Neutrophil (primary cell): ENCODE results near the gene GET4.

Experiments
- H3K27ac ChIP-seq: fragments of 200-600 bp; sonication (generic); 2 replicates; pipeline ENCODE4 v1.5.1; 2016; ENCODE audit warnings: mild to moderate bottlenecking, moderate library complexity
- H3K27me3 ChIP-seq: fragments of 200-600 bp; sonication (generic); 2 replicates; pipeline ENCODE4 v1.6.0; 2016; ENCODE audit warnings: mild to moderate bottlenecking
- H3K36me3 ChIP-seq: fragments of 200-600 bp; sonication (generic); 2 replicates; pipeline ENCODE4 v1.5.1; 2017
- H3K4me1 ChIP-seq, 2 experiments: fragments of 200-600 bp in 1 of 2; sonication (generic) in 1 of 2; 1 replicate in 1 of 2; 2 replicates in 1 of 2; pipeline versions ENCODE4 v1.5.1 to v1.6.1; 2013 to 2016; ENCODE audit warnings: low read depth in 1 of 2, low read length in 1 of 2, mild to moderate bottlenecking in 1 of 2, moderate library complexity in 1 of 2; ENCODE audit not compliant: control insufficient read depth in 1 of 2, insufficient read depth in 1 of 2
- H3K4me3 ChIP-seq, 2 experiments: fragments of 200-600 bp in 1 of 2; sonication (generic) in 1 of 2; 1 replicate in 1 of 2; 2 replicates in 1 of 2; pipeline ENCODE4 v1.5.1; 2013 to 2016; ENCODE audit warnings: low read depth in 1 of 2, low read length in 1 of 2, mild to moderate bottlenecking in 1 of 2, moderate library complexity in 1 of 2
- H3K9me3 ChIP-seq: fragments of 200-600 bp; sonication (generic); 2 replicates; pipeline ENCODE4 v1.5.1; 2016
- TF ChIP-seq, protein P1 (sequence below): fragments of 200-600 bp; sonication (generic); IDR thresholded peaks from 2 replicates; pipeline ENCODE4 v1.5.1; 2016; ENCODE audit warnings: antibody characterized with exemption

The GET4 gene

DNA sequence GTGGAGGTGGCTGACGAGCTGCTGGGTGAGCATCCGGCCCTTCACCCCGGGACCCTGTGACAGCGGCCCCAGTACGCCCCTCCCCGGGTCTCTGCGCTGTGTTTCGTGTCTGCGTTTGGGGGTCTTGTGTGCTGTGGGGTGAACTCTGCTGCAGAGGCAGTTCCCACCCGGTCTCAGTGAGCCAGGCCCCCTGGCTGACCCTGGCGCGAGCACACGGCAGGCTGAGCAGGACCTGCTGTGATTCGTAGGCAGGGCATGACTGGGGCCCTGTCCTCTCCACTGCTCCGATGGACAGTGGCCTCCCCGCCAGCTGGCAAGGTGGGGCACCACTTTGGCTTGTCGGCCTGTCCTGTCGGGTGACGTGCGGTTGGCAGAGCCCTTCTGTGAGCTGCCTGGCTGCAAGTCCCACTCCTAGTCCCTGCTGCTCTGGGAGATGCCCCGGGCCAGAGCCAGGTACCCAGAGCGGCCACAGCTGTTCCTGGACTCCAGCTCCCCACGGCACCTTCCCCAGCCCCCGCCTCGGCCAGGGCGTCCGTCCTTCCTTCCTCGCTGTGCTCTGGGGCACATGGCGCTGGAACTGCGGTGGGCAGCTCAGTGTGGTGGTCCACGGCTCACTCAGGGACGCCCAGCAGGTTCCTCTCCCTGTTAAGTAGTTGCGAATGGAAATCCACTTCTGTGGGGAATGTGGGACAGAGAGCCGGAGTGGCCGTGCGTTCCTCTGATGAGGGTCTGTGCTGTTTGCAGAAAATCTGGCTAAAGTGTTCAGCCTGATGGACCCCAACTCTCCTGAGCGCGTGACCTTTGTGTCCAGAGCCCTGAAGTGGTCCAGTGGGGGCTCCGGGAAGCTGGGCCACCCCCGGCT is 10.5 kb downstream of the GET4 start:
- no peaks in the 10 kb centered on the region for H3K9me3 ChIP-seq
- no peaks in the 10 kb centered on the region for H3K4me1 ChIP-seq
- TF ChIP-seq, protein P1, sequence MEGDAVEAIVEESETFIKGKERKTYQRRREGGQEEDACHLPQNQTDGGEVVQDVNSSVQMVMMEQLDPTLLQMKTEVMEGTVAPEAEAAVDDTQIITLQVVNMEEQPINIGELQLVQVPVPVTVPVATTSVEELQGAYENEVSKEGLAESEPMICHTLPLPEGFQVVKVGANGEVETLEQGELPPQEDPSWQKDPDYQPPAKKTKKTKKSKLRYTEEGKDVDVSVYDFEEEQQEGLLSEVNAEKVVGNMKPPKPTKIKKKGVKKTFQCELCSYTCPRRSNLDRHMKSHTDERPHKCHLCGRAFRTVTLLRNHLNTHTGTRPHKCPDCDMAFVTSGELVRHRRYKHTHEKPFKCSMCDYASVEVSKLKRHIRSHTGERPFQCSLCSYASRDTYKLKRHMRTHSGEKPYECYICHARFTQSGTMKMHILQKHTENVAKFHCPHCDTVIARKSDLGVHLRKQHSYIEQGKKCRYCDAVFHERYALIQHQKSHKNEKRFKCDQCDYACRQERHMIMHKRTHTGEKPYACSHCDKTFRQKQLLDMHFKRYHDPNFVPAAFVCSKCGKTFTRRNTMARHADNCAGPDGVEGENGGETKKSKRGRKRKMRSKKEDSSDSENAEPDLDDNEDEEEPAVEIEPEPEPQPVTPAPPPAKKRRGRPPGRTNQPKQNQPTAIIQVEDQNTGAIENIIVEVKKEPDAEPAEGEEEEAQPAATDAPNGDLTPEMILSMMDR, result no peak
- no peaks in the 10 kb centered on the region for H3K27me3 ChIP-seq
- peaks cover 56% of the 10 kb centered on the region for H3K36me3 ChIP-seq
- H3K27ac ChIP-seq, result no peak overlapping the region
- no peak overlapping the region for H3K4me3 ChIP-seq

DNA sequence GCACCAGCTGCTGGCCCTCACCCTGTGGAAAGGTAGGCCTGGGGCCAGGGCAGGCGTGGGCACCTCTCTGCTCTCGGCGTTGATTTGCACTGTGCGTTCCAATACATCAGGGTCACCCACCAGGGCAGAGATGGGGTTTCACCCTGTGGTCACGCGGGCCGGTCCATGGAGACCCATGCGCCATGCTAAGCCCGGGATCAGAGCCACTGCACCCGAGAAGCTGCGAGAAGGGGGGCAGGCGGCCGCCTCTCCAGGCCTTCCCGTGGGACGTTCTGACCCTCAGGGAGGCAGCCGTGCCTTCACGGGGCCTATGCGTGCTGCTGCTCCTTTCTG is 11.1 kb downstream of the GET4 start:
- TF ChIP-seq, protein P1, result no peak
- no peaks in the 10 kb centered on the region for H3K4me1 ChIP-seq
- peaks cover 62% of the 10 kb centered on the region for H3K36me3 ChIP-seq
- H3K9me3 ChIP-seq, result no peaks in the 10 kb centered on the region
- H3K27me3 ChIP-seq, result no peaks in the 10 kb centered on the region
- no peak overlapping the region for H3K27ac ChIP-seq
- H3K4me3 ChIP-seq, result no peak overlapping the region

DNA sequence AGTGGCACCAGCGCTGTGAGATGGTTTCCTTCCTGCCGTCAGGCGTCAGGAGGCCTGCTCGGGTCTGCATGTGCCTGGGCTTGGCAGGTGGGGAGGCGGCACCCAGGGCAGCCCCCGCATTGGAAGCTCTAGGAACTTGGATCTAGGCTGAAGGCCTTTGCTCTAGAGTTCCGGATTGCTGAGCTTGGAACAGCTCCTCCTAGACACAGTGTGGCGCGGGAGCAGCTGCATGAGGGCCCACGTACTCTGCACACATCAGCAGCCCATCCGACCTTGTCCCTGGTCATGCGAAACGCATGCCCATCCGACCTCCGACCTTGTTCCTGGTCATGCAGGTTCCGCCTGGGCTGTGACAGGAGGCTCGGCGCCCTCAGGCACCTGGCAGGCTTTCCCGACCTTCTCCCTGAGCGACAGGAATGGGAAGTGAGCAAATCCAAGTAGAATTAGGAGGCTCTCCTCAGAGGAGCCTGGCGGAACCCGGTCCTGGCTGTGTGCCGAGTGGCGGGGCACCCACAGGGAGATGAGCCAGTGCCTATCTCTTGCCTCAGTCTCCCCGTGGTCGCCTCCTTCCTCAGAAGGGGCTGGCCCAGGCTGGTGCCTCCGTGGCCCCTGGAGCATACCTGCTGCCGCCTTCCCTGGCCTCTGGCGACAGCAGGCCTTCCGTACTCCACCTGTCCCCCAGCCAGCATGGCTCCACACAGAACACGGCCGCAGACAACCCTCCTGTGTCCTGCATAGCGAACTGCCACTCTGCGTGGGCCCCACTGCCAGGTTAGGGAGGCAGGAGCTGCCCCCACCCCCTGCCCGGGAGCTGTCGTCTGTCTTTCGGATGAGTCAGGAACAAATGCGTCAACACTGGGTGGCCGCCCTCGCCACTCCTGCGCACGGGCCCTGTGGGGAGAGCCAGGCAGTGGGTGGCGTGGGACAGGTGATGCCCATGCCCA is 12.0 kb downstream of the GET4 start:
- TF ChIP-seq, protein P1, result no peak

DNA sequence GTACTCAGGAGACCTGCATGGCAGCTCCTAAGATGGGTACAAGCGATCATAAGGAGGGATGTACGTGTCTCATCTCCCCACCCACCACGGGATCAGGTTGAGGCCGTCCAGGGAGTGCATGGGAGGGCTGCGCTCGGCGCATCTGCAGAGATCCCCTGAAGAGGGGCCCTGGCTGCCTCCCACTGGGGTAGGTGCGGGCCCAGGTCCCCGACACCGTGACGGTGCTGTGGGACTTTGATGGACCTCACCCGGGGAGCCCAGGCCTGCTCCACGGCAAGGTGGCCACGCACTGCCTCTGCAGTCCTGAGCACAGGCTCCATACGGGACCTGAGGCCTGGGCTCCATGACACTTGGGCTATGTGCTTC is 12.7 kb downstream of the GET4 start:
- Histone ChIP-seq H3K27me3 (no peaks in the 10 kb centered on the region), H3K4me1 (no peaks in the 10 kb centered on the region), H3K4me3 (no peak overlapping the region), H3K36me3 (peaks cover 74% of the 10 kb centered on the region), H3K9me3 (no peaks in the 10 kb centered on the region), H3K27ac (no peak overlapping the region)
- TF ChIP-seq, protein P1, result no peak

More for the DNA sequence above, 12.0 kb downstream of the GET4 start:
- no peaks in the 10 kb centered on the region for H3K4me1 ChIP-seq
- H3K27me3 ChIP-seq, result no peaks in the 10 kb centered on the region
- no peaks in the 10 kb centered on the region for H3K9me3 ChIP-seq
- peaks cover 71% of the 10 kb centered on the region for H3K36me3 ChIP-seq
- H3K27ac ChIP-seq, result no peak overlapping the region
- no peak overlapping the region for H3K4me3 ChIP-seq

DNA sequence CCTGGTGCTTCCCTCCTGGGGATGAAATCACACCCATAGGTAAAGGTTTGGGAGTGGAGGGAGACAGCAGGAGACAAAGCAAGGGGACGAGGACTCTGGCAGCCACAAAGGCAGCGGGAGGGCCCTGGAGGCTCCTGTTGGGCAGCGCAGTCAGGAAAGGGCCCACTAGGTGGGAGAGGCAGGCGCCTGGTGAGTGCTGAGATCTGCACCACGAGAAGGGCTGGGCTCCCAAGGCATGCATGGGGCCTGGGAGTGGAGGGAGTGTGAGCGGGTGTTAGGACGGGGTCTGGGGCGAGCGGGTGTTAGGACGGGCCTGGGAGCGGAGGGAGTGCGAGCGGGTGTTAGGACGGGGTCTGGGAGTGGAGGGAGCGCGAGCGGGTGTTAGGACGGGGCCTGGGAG is 13.0 kb downstream of the GET4 start:
- peaks cover 78% of the 10 kb centered on the region for H3K36me3 ChIP-seq
- H3K4me3 ChIP-seq, result no peak overlapping the region
- no peak overlapping the region for H3K27ac ChIP-seq
- H3K27me3 ChIP-seq, result no peaks in the 10 kb centered on the region
- TF ChIP-seq, protein P1, result no peak
- H3K4me1 ChIP-seq, result no peaks in the 10 kb centered on the region
- H3K9me3 ChIP-seq, result no peaks in the 10 kb centered on the region
